OCI-LY3 (cell line): ENCODE results near the gene CCM2.

Experiments used
- EZH2phosphoT487 ChIP-seq: fragments of 200-600 bp; shearing (Covaris generic); IDR thresholded peaks from 2 replicates; pipeline ENCODE4 v1.6.1; 2018; ENCODE audit warnings: antibody characterized with exemption, mixed run types, low read depth
- TF ChIP-seq, protein P1 (sequence below): fragments of 200-600, 300-600 bp; sonication (generic); IDR thresholded peaks from 2 replicates; pipeline ENCODE4 v1.5.1; 2014; ENCODE audit warnings: antibody characterized with exemption, low read length, low read depth

DNA sequence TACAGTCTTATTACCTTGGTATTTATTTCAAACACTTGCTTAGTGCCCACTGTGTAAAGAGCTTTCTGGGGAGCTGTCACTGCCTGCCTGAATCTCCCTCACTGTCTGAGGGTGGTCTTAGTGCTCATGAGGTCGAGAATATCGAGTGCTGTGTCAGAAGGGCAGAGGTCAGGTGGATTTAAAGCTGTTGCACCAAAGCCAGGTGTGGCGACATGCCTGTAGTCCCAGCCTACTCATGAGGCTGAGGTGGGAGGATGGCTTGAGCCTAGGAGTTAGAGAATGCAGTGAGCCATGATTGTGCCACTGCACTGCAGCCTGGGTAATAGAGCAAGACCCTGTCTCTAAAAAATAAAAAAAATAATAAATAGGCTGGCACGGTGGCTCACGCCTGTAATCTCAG lies 20.9 kb downstream of the CCM2 start:
- TF ChIP-seq, protein P1, sequence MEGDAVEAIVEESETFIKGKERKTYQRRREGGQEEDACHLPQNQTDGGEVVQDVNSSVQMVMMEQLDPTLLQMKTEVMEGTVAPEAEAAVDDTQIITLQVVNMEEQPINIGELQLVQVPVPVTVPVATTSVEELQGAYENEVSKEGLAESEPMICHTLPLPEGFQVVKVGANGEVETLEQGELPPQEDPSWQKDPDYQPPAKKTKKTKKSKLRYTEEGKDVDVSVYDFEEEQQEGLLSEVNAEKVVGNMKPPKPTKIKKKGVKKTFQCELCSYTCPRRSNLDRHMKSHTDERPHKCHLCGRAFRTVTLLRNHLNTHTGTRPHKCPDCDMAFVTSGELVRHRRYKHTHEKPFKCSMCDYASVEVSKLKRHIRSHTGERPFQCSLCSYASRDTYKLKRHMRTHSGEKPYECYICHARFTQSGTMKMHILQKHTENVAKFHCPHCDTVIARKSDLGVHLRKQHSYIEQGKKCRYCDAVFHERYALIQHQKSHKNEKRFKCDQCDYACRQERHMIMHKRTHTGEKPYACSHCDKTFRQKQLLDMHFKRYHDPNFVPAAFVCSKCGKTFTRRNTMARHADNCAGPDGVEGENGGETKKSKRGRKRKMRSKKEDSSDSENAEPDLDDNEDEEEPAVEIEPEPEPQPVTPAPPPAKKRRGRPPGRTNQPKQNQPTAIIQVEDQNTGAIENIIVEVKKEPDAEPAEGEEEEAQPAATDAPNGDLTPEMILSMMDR = no peak
- TF ChIP-seq EZH2phosphoT487 = no peak
